GM12891 (cell line): ENCODE data around the gene VSTM2B.

Experiments used
- POLR2A ChIP-seq: IDR thresholded peaks from 2 replicates; pipeline ENCODE4 v1.6.1; 2011; ENCODE audit warnings: low read depth, low read length, control low read depth
- POLR2AphosphoS5 ChIP-seq: IDR thresholded peaks from 2 replicates; pipeline ENCODE4 v1.6.1; 2011; ENCODE audit warnings: low read depth, low read length, control low read depth
- POU2F2 ChIP-seq: IDR thresholded peaks from 2 replicates; pipeline ENCODE4 v1.6.1; 2011; ENCODE audit warnings: low read depth, mild to moderate bottlenecking, control low read depth, low read length, moderate library complexity

DNA sequence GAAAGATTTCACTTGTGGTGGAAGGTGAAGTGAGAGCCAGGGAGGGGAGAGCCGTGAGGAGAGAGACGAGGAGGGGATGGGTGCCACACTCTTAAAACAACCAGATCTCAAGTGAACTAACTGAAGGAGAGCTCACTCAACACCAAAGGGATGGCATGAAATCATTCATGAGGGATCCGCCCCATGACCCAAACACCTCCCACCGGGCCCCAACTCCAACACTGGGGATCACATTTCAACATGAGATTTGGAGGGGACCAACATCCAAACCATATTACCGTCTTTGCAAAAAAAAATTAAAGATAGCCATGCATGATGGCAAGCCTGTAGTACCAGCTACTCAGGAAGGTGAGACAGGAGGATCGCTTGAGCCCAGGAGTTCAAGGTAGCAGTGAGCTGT lies 45.4 kb downstream of the VSTM2B start:
- TF ChIP-seq POLR2AphosphoS5 (no peak), POLR2A (no peak), POU2F2 (no peak)
